ENCODE measurements around the gene ASB1. TPM values are rescaled to one million over a fixed set of nuclear protein-coding genes. Genes with fewer than 3 reads are reported as not detected.

ASB1 gene
- total and polyA plus RNA-seq, 2 of the 13 experiments (the other 11 are each of a cell fraction or from before 2014, with no cell fraction given), result 48.6 to 49.2 TPM

- TF ChIP-seq ZNF383 (CRISPR knock-in tag; IDR thresholded peaks at IDR 0.05; ENCODE audit: borderline replicate concordance) (no peak), EHMT2 (IDR thresholded peaks at IDR 0.05; ENCODE audit: borderline replicate concordance, low read depth, low read length) (no peak), EED (CRISPR knock-in tag; IDR thresholded peaks at IDR 0.05) (0 out of 2 replicates have a peak, but pooled peaks have one; percentile 3), ASH2L (IDR thresholded peaks at IDR 0.05; ENCODE audit: insufficient read length, low read depth, low read length) (peak; percentile 99), ZBTB43 (CRISPR knock-in tag; conservative IDR thresholded peaks at IDR 0.05) (peak; percentile 69; the same call in 1 of the 2 replicates), SKIL (CRISPR knock-in tag; IDR thresholded peaks at IDR 0.05; ENCODE audit: borderline replicate concordance) (0 out of 2 replicates have a peak, but pooled peaks have one; percentile 11), ATF7-NPFF (CRISPR knock-in tag; IDR thresholded peaks at IDR 0.05; ENCODE audit: low read depth) (peak; percentile 59), ZNF646 (CRISPR knock-in tag; IDR thresholded peaks at IDR 0.05) (no peak), NR2C2 (CRISPR knock-in tag; IDR thresholded peaks at IDR 0.05; ENCODE audit: borderline replicate concordance) (peak; percentile 99), ZNF816 (CRISPR knock-in tag; IDR thresholded peaks at IDR 0.05; ENCODE audit: borderline replicate concordance) (peak; percentile 93; the same call in 1 of the 2 replicates), GATA4 (IDR thresholded peaks at IDR 0.05; ENCODE audit: borderline replicate concordance, low read depth) (peak; percentile 45; the same call in 1 of the 2 replicates), MIER2 (CRISPR knock-in tag; IDR thresholded peaks at IDR 0.05) (no peak; the same call in 1 of the 2 replicates), PAXIP1 (CRISPR knock-in tag; conservative IDR thresholded peaks at IDR 0.05) (peak; percentile 59; the same call in 1 of the 2 replicates)
These were observed at the start of gene ASB1 (continued) for GRCh38 chr2:238426568-238427434.

Measured in HepG2 (cell line).